Fibroblast of upper back skin (primary cell): ENCODE results near the gene PPFIA4.

ENCODE experiments used
- DNase-seq: peaks from one replicate; pipeline ENCODE4 v3.0.0-alpha.2; 2013

Gene PPFIA4

DNA sequence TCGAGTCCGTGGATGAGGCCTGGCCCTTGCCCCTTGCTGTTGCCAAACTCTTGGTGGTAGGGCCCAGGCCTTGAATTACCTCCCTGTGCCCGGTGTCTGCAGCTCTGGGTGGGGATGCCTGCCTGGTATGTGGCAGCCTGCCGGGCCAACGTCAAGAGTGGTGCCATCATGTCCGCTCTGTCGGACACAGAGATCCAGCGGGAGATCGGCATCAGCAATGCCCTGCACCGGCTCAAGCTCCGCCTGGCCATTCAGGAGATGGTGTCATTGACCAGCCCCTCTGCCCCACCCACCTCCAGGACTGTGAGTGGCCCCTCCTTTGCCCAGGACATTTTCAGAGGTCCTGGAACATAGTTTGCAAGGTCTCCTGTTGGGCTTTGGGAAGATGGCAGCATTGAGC is 33.8 kb downstream of the PPFIA4 start:
- DNase-seq, result no peak

DNA sequence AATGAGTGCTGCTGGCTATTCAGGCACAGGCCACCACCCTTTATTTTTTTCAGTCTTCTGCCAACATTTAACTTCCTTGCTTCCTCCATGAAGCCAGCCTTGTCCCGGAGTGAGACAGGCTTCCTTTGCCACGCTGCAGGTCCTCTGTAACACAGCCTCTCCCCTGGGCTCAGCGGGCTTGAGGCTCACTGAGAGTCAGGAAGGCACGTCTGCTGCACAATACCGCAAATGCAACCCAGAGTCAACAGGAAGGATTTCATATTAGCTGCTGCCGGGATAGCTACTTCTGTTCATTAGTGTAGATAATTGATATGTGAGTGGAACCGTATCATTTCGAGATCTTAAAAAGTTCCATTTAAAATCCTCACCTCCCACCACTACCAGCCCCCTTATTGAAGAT is 37.0 kb downstream of the PPFIA4 start:
- DNase-seq, result no peak

DNA sequence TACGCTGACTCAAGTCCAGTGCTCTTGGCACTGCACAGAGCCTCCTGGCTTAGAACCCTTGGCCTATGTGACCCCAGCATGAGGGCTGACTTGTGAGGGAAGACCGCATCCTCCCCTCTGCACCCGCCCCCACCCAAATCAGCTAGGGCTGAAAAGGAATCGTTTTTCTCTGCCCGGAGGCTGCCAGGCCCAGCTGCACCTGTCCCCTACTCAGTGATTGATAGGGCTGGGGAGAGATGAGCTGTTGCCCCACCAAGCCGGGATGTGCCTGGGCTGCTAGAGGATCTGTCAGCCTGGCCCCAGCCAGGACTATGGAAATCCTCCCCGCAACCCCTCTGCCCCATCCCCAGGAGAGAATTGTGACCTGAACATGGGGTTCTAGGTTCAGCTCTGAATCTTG is 38.9 kb downstream of the PPFIA4 start:
- DNase-seq, result no peak

DNA sequence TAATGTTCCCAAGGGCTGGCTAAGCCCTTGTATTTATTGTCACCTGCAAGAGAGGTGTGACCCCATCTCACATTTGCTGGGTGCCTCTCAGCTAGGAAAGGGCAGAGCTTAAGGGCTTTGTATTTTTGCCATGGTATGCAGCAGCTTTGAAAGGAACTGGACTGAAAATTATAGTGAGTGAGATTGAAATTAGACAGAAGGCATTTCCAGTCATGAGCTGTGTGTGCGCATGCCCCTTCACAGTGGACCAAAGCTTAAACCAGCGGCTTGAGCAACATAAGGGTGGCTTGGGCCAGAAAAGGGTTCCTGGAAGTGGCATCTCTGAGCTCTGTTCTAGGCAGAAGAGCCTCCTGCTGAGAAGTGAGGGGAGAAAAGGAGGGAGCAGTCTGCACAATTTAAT is 39.7 kb downstream of the PPFIA4 start:
- no peak for DNase-seq

DNA sequence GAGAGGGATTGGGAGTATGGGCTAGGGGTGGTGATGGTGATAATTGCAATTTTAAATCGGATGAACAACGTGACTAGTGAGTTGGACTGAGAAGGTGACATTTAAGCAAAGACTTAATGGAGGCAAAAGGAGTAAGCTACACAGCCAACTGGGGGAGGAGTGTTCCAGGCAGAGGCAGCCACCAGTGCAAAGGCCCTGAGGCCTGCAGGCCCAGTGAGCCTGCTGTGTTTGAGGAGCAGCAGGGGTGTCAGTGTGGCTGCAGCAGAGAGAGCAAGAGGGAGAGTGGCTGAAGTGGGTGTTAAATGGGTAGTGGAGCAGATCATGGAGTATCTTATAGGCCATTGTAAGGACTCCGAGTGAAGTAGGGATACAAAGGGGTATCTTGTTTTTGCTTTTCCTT is 40.7 kb downstream of the PPFIA4 start:
- no peak for DNase-seq

DNA sequence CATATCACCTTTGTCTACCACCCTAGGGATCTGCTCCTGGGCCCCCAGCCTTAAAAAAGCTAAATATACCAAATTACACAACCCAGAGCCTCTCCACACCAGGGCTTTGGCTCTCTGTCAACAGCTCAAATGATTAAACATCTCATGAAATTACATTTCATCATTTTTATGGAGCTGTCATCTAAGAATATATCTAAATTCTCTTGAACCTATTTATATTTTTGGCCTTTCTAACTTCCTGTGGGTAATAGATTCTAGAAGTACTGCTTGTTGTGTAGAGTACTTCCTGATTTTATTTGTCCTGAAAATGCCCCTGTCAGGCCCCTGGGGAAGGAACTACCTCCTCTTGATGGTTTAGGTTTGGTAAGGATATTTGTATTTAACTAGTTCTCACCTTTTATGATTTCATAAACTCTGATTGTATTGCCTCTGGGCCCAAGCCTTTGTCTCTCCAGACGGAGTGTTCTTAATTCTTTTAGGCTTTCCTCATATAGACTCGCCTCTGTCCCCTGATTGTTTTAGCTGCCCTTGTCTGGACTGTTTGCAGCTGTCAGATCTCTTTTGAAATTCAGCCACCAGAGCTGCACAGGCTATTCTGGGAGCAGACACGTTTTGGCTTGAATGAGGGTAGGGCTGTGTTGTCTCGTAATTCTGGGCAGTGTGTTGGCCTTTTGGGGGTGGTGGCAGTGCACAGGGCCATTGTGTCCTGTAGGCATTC is 42.9 kb downstream of the PPFIA4 start:
- peak; percentile 22 for DNase-seq

DNA sequence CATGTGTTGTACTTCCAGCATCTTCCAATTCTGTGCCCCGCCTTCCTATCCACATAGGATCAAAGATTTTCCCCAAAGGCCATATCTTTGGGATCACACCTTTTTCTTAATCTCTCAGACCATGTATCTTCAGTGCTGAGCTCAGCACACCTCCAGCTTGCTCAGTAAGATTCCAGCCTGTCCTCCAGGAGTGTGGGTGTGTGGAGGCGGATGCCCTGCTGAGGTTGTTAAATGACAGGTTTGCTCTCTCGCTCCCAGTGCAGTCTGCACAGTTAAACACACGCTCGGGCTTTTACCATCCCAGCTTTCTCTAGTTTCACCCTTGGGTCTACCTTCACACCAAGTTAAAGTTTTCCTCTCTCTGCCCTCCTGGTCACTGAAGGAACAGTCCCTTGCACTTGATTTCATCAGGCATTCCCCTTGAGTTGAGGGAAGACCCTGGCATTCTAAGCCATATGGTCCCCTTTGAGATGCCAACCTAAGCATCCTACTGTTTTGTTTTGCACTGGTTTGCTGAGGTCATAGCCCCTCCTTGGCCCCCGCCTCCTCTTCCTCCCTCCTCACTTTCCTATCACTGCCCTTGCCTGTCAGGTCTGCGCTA is 45.8 kb downstream of the PPFIA4 start:
- DNase-seq, result peak; percentile 21

DNA sequence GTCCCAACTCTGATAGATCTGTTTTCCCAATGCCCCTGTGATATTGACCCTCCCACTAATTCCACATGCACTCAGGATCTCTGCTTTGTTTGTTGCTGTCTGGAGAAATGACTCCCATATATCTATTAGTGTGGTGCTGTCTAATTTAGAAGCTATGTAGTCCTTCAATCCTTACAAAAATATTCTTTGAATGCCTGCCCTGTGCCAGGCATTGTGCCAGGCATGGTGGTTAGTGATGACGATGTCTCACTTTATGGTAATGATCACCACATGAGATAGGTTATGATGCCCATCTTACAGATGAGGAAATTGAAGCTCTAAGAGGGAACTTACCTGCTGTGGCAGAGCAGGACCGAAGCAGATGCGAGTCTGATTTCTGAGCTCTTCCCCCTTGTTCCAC is 46.6 kb downstream of the PPFIA4 start:
- DNase-seq, result no peak

DNA sequence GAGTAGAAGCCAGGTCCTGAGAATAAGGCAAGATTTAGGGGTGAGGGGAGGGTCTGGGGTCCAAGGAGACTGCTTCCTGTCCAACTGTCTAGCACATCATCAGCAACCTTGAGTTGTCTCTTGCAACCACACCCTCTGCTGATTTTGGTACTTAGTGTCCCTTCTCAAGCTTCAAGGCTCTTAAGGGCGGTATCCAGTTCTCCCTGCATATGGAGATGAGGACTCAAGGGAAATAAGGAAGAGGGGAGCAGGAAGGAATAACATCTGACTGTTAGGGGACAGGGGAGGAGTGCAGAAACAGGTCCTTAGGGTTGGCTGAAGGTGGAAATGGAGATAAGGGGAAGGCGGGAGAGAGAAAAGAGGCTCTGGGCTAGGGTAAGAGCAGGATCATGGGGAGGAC is 47.2 kb downstream of the PPFIA4 start:
- DNase-seq, result no peak

DNA sequence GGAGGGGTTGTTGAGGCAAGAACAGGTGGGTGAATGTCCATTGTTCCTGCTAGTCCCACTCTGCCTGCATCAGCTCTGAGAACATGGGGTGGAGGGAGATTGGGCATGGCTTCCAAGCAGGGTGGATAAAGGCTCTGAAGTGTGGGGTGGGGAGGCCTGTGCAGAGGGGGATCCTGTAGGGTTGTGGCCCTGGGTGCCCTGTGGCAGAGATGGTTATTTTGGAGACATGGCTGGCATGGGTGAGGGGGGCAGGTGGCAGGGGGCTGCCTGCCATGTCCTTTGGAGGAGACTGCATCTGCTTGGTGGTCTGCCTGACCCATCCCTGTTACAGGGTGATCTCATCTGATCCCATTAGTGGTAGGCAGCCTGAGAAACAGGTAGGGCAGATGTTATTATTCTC is 48.3 kb downstream of the PPFIA4 start:
- no peak for DNase-seq

DNA sequence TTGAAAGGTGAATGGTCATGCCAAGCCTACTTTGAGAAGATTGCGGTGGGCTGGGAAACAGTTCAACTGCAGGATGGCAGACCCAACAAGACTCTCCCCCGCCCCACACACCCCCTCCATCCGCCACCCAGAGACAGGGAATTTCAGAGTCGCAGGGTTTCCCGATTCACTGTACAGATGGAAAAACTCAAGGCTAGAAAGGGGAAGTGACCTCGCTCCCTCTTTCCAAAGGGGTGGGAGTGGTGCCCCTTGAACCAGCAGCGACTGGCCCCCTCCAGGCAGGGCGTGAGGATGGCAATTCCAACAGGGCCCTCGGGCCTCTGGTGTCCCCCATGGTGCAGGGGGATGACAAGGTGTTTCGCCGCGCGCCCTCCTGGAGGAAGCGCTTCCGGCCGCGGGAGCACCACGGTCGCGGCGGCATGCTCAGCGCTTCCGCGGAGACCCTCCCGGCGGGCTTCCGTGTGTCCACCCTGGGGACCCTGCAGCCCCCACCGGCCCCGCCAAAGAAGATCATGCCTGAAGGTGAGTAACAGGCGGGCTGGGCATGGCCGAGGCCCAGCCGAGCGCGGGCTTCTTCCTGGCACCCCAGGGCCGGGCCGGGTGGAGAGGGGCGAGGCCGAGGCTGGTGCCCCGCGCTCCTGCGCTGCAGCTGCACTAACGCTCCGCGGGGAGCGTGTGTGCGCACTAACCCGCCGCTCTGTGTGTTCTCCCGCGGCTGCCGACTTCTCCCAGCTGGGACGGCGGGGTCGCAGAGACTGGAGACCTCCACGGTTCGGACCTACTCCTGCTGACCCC is 49.1 kb downstream of the PPFIA4 start:
- DNase-seq, result no peak

DNA sequence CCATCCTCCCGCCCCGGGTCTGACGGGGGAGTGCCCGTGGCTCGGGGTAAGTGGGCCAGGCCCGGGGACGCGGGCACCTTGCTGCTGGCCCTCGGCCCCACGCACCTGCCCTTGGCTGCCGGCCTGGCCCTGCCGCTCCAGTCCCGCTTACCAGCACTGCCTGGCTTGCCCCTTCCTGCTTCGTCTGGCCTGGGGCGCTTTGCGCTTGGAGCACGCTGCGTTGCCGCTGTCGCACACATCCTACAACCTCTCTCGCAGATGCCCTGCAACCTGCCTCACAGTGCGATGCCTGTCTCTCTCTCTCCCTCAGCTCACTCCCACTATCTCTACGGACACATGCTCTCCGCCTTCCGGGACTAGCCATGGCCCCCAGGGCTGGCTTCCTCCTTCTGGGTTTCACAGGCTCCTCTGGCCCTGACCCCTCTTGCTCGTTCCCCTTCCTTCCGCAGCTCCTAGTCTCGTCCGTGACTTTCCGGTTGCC is 49.8 kb downstream of the PPFIA4 start:
- DNase-seq, result no peak

DNA sequence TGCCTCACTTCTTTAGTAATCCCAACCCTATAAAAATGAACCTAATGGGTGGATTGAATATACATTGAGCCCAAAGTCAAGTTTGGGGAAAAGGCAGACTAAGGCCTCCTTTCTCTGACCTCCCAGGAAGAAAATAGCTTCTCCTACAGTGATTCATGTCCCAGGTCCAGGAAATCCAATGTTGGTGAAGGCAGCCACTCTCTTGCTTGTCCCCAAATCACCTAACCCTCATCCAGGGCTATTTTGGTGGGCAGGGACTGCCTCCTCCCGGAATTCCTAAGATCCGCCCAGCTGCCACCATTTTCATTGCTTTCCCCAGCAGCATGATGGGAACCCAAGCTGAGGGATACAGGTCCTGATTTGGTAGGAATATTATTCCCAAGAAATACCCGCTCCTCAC is 51.1 kb downstream of the PPFIA4 start:
- no peak for DNase-seq

DNA sequence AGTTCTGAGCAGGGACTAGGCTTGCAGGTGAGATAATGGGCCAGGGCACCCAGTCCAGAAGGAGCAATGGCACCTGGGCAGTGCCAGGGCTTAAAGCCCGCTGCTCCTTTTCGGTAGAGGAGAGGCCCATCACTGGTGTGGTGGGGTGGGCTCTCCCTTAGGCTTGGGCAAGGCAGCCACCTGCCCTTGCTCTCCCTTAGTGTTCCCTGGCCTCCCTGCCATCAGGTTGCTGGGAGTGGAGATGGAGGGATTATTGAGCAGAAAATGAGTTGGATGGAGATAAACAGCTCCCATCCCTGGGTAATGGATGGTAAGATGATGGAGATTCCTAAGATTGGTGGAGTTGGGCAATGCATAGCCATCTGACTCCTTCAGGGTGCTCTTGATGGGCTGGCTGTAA is 51.7 kb downstream of the PPFIA4 start:
- no peak for DNase-seq

DNA sequence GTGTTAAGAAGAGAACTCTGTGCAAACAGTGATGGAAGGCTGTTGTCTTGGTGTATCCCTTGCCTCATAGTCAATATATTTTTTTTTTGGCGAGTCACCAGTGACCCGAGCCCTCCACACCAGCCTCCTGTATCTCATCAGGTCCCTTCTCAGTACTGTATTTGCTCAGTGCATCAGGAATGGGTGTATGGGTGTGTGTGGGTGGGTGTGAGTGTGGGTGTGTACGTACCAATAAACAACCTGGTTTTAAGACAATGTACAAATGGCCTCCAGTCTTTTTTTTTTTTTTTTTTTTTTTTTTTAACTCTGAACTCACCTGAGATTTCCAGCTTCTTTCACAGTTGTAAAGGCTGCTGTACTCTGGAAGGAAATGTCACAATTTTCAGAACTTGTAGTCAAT is 52.2 kb downstream of the PPFIA4 start:
- no peak for DNase-seq

DNA sequence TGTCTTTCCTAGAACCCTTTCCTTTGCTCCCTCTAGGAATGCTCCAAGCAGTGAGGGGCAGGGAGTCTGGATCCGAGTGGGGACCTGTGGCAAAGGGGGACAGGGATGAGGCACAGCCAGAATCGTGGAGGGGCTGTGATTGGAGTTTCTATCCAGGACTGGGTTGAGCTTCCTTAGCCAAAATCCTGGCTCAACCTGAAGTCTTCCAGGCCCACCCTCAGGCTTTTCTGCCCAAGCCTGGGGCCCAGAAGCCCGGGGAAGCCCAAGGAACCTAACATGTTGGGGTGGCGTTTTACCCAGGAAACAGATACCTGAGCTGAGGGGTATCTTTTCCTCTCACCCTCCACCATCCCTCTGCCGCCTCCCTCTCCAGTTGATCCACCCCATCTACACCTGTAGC is 54.2 kb downstream of the PPFIA4 start:
- DNase-seq, result no peak

DNA sequence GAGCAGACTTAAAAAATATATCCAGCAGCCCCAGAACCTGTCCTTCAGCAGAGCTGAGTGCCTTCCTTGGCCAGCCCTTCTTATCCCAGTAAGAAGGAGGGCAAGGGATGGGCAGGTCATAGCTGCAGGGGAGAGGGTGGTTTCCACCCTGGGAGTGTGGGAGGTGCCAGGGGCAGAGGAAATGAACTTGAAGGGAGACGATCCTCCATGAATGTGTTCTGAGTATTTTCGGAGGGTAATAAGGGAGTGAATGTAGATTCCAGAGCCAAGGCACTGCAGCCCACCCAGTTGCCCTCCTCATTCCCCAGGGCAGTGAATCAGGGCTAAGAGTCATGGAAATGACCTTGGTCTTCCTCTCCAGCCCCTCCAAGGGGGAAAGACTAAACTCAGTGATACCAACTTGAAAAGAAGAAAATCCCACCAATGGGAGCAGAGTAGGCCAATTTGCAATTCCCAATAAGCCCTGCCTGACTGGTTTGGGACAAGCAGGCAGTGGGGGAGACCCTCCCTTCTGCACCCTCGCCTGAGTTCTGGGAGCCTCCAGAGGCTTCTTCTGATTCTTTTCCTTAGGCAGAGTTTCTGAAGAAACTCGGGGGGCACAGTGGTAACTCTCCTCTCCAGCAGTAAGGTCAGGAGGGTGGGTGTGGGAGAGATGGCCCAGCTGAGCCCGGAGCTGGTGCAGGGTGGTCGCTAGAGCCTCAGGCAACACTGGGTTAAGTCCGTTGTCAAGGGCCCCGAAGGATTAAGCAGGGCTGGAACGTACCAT is 55.4 kb downstream of the PPFIA4 start:
- no peak for DNase-seq

DNA sequence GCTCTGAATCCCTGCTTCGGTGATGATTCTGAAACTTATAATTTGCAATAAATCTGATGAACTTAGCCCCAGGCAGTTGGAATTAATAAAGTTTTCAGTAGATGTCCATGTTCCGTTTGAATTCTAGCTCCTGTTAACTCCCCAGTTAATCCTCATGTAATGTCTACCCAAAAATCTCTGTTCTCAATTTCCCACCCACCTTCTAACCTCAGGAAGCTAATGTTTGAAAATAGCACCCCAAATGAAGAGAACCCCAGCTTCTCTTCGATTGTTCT is 55.9 kb downstream of the PPFIA4 start:
- no peak for DNase-seq

DNA sequence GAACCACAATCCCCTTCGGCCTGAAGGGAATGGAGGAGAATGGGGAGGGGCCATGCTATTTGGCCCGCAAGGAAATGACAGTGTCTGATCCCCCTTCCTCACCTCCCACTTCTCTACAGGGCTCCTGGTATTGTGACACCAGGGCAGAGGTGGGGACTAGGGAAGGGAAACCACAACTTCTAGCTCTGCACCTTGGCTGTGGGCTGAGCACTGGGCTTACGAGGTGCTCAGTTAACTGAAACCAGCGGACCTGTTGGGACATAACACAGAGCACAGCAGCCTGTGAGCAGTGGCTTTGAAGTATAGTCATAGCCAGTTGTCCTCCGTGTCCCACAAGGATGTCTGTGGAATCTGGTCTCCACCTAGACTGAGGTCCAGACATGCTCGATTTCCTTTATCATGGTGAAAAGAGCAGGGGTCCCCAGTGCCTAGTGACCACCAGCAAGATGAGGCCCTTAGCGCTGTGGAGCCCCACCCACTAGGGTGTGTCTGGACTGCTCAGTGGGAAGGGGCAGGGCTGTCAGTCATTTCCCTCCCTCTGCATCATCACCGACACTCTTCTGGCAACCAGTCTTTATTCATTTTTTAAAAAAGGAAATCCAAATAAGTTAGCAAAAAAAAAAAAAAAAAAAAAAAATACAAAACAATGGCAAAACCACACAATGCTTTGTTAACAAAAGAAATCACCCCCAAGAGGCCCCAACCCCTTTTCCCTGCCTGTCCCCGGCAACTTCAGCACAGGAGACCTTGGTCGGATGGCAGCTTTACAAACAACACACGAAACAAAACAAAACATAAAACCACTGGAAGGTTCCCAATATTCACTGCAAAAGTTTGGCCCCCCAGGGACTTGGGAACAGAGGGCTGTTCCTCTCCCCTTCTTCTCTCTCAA is 56.5 kb downstream of the PPFIA4 start:
- DNase-seq, result no peak

DNA sequence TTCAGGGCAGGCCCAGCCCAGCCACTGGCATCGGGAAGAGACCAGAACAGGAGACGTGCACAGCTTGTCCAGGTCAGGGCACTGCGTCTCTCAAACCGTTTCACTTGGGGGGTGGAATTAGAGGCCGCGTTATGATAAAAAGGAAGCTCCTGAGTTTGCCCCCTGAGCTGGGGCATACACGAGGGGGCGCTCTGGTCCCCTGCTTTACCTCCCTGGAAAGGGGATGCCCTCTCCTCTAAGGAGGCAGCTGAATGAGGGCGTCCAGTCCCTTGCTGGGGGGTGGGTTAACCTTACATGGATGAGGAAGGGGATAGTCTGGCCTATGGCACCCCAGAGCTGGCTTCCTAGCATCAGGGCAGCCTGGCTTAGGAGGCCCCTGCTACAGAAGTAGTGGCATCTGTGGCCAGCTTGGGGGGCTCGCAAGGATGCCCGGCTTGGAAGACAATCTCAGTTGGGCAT is 57.2 kb downstream of the PPFIA4 start:
- DNase-seq, result no peak

DNA sequence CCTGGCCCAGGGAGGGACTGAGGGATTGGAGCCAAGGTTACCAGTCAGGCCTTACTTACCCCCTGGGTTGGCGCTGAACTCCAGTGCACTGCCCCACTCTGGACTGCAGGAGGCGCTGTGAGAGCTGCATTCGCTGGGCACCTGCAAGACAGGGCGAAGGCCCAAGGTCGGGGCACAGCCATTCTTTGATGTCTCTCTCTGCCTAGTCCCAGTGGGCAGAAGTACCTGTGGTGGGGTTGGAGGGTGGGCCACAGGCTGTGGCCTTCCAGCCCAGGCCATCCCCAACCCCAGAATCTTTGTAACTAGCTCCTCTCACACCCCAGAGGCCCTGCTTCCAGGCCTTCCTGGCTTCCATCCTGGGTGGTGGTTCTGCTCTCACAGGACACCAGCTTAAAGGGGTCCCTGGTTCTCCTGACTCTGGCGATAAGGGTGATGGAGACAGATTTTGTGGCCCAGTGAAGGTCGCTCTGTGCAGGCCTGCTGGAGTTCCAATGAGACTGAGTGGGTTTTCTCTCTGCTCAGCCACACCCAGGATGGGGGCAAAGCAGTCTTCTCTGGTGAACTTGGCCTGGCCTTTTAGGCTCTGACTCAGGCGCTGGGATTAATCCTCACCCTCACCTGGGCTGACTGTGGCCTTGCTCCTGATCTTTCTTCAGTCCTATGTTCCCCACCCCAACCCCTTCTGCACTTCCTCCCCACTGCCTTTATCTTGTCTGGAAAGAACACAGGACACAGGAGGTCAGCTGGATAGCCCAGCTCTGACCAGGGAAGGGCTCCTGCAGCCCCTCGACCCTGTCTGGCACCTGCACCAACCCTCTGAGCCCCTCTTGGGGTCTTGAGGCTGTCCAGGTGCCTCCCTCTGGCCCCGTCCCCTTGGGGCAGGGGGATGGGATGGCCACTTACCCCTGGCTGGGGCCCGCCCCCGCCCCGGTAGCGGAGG is 58.6 kb downstream of the PPFIA4 start:
- DNase-seq, result no peak
